Measurements from ENCODE around the gene MKLN1. TPM values are rescaled to one million over a fixed set of nuclear protein-coding genes. Genes with fewer than 3 reads are reported as not detected.

The MKLN1 gene
- total and polyA plus RNA-seq, 7 donors, result 6.6 to 68.1 (median 48.2) TPM

GRCh38 chr7:131390275-131390674, 62.6 kb downstream of the MKLN1 start:
- intact Hi-C loops (cut with DNase I), result no loop called here
- Histone ChIP-seq H3K36me3 (peaks cover 0 to 5% (median 1%) of the 10 kb centered on the region in 4 donors), H3K4me3 (no peak overlapping the region), H3K4me1 (peaks cover 0 to 20% (median 4%) of the 10 kb centered on the region in 4 donors), H3K27me3 (no peaks in the 10 kb centered on the region), H3K27ac (no peak overlapping the region), H3K9me3 (no peaks in the 10 kb centered on the region)
- TF ChIP-seq EP300 (IDR thresholded peaks at IDR 0.05) (no peak), POLR2AphosphoS5 (IDR thresholded peaks at IDR 0.05) (no peak), CTCF (IDR thresholded peaks at IDR 0.05) (no peak), POLR2A (IDR thresholded peaks at IDR 0.05) (no peak)
- 98 to 99% methylated on average over 1 of the region's 1 CpG for WGBS, 2 donors
- no peak for DNase-seq

GRCh38 chr7:131391145-131391544, 63.5 kb downstream of the MKLN1 start:
- 92 to 94% methylated on average over 2 of the region's 2 CpGs for WGBS, 2 donors
- intact Hi-C loops (cut with DNase I), result no loop called here

GRCh38 chr7:131400681-131401176, 73.1 kb downstream of the MKLN1 start:
- Histone ChIP-seq H3K27me3 (no peaks in the 10 kb centered on the region), H3K4me3 (no peak overlapping the region), H3K27ac (peak overlapping the region; percentile 28 to 66 (median 58)), H3K36me3 (peaks cover 0 to 21% (median 0%) of the 10 kb centered on the region in 4 donors), H3K4me1 (peaks cover 0 to 26% (median 19%) of the 10 kb centered on the region in 4 donors), H3K9me3 (peaks cover 0 to 3% (median 0%) of the 10 kb centered on the region in 4 donors)
- DNase-seq, result no peak
- WGBS, 2 donors, result 52 to 63% methylated on average over 1 of the region's 1 CpG
- intact Hi-C loops (cut with DNase I), result no loop called here
- TF ChIP-seq CTCF (IDR thresholded peaks at IDR 0.05) (no peak), EP300 (IDR thresholded peaks at IDR 0.05) (peak in 1 of 4 donors; percentile 73), POLR2A (IDR thresholded peaks at IDR 0.05) (no peak), POLR2AphosphoS5 (IDR thresholded peaks at IDR 0.05) (peak in 2 of 4 donors; percentile 21 to 52)

More at GRCh38 chr7:131391145-131391544, 63.5 kb downstream of the MKLN1 start:
- H3K27me3 ChIP-seq, result no peaks in the 10 kb centered on the region
- no peak for DNase-seq
- peaks cover 0 to 14% (median 0%) of the 10 kb centered on the region in 4 donors for H3K4me1 ChIP-seq
- no peaks in the 10 kb centered on the region for H3K9me3 ChIP-seq
- TF ChIP-seq POLR2A (IDR thresholded peaks at IDR 0.05), result no peak
- H3K27ac ChIP-seq, result no peak overlapping the region
- no peak overlapping the region for H3K4me3 ChIP-seq
- H3K36me3 ChIP-seq, result peaks cover 0 to 5% (median 1%) of the 10 kb centered on the region in 4 donors

- H3K27me3 ChIP-seq, result no peaks in the 10 kb centered on the region
- H3K36me3 ChIP-seq, result peaks cover 0 to 21% (median 0%) of the 10 kb centered on the region in 4 donors
- intact Hi-C loops (cut with DNase I), result no loop called here
- no peak for TF ChIP-seq EP300 (IDR thresholded peaks at IDR 0.05)
- TF ChIP-seq CTCF (IDR thresholded peaks at IDR 0.05), result no peak
- no peak for TF ChIP-seq POLR2AphosphoS5 (IDR thresholded peaks at IDR 0.05)
- no peak for TF ChIP-seq POLR2A (IDR thresholded peaks at IDR 0.05)
- DNase-seq, result no peak
- H3K4me1 ChIP-seq, result peaks cover 0 to 26% (median 19%) of the 10 kb centered on the region in 4 donors
- H3K9me3 ChIP-seq, result peaks cover 0 to 3% (median 0%) of the 10 kb centered on the region in 4 donors
- peak overlapping the region; percentile 28 to 66 (median 58) for H3K27ac ChIP-seq
- no peak overlapping the region for H3K4me3 ChIP-seq
These were observed 73.5 kb downstream of the MKLN1 start for GRCh38 chr7:131401194-131401593.

GRCh38 chr7:131403322-131403721, 75.6 kb downstream of the MKLN1 start:
- H3K4me1 ChIP-seq, result peaks cover 0 to 26% (median 19%) of the 10 kb centered on the region in 4 donors
- no peak for DNase-seq
- no peak overlapping the region for H3K4me3 ChIP-seq
- WGBS, 2 donors, result 94% methylated on average over 2 of the region's 2 CpGs
- H3K9me3 ChIP-seq, result peaks cover 0 to 3% (median 0%) of the 10 kb centered on the region in 4 donors
- TF ChIP-seq POLR2AphosphoS5 (IDR thresholded peaks at IDR 0.05) (no peak), EP300 (IDR thresholded peaks at IDR 0.05) (no peak)
- intact Hi-C loops (cut with DNase I), result no loop called here
- H3K36me3 ChIP-seq, result peaks cover 0 to 8% (median 0%) of the 10 kb centered on the region in 4 donors
- no peaks in the 10 kb centered on the region for H3K27me3 ChIP-seq
- no peak overlapping the region for H3K27ac ChIP-seq
